ENCODE results near the gene NTHL1.

The NTHL1 gene

GRCh38 chr16:2075631-2076030, 28.0 kb upstream of the NTHL1 start:
- no peak for TF ChIP-seq CTCF (IDR thresholded peaks at IDR 0.05; ENCODE audit: control insufficient read depth, insufficient read depth, low read depth, low read length, missing control alignments)
- no peak overlapping the region for H3K4me3 ChIP-seq (ENCODE audit: control insufficient read depth, low read depth, low read length)
- no peak for DNase-seq (ENCODE audit: low read depth)

- no peak overlapping the region for H3K4me3 ChIP-seq (ENCODE audit: control insufficient read depth, low read depth, low read length)
- DNase-seq (ENCODE audit: low read depth): no peak
- no peak for TF ChIP-seq CTCF (IDR thresholded peaks at IDR 0.05; ENCODE audit: control insufficient read depth, insufficient read depth, low read depth, low read length, missing control alignments)
These were observed 26.4 kb upstream of the NTHL1 start for GRCh38 chr16:2074071-2074470.

- H3K4me3 ChIP-seq (ENCODE audit: control insufficient read depth, low read depth, low read length): no peak overlapping the region
- DNase-seq (ENCODE audit: low read depth): no peak
- TF ChIP-seq CTCF (IDR thresholded peaks at IDR 0.05; ENCODE audit: control insufficient read depth, insufficient read depth, low read depth, low read length, missing control alignments): no peak
These were observed 25.3 kb upstream of the NTHL1 start for GRCh38 chr16:2072926-2073325.

GRCh38 chr16:2071454-2072202, 24.0 kb upstream of the NTHL1 start:
- no peak for DNase-seq (ENCODE audit: low read depth)
- H3K4me3 ChIP-seq (ENCODE audit: control insufficient read depth, low read depth, low read length): no peak overlapping the region
- no peak for TF ChIP-seq CTCF (IDR thresholded peaks at IDR 0.05; ENCODE audit: control insufficient read depth, insufficient read depth, low read depth, low read length, missing control alignments)

GRCh38 chr16:2070576-2071453, 23.2 kb upstream of the NTHL1 start:
- no peak for TF ChIP-seq CTCF (IDR thresholded peaks at IDR 0.05; ENCODE audit: control insufficient read depth, insufficient read depth, low read depth, low read length, missing control alignments)
- no peak for DNase-seq (ENCODE audit: low read depth)

GRCh38 chr16:2066139-2066538, 18.5 kb upstream of the NTHL1 start:
- H3K4me3 ChIP-seq (ENCODE audit: control insufficient read depth, low read depth, low read length): no peak overlapping the region
- no peak for TF ChIP-seq CTCF (IDR thresholded peaks at IDR 0.05; ENCODE audit: control insufficient read depth, insufficient read depth, low read depth, low read length, missing control alignments)
- DNase-seq (ENCODE audit: low read depth): no peak

More at GRCh38 chr16:2070576-2071453, 23.2 kb upstream of the NTHL1 start:
- H3K4me3 ChIP-seq (ENCODE audit: control insufficient read depth, low read depth, low read length): no peak overlapping the region
